HG03469 (cell line): ENCODE measurements around the gene KIAA1549.

ENCODE experiments used
- ATAC-seq: cut with Tn5 transposase; IDR thresholded peaks from one replicate; pipeline ENCODE4 v1.9.1; 2021; ENCODE audit warnings: mild to moderate bottlenecking, moderate library complexity, moderate number of reproducible peaks; ENCODE audit not compliant: unreplicated experiment

KIAA1549 gene

DNA sequence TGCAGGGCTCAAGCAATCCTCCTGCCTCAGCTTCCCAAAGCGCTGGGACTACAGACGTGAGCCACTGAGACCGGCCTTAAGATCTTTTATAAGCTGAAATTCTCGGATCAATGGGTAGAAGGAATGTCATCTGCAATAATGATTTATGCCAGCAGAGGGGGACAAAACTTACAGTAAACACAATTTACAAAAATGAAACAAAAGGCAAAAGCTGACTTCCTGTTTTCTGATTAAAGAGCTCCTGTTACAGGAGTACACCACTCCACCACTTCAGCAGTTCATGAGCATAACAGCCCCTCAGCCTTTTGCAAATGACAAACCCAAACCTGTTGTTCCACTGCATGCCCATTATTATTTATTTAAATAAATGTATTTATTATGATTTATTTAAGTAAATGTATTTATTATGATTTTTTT is 94.7 kb downstream of the KIAA1549 start:
- peak; percentile 84 for ATAC-seq

DNA sequence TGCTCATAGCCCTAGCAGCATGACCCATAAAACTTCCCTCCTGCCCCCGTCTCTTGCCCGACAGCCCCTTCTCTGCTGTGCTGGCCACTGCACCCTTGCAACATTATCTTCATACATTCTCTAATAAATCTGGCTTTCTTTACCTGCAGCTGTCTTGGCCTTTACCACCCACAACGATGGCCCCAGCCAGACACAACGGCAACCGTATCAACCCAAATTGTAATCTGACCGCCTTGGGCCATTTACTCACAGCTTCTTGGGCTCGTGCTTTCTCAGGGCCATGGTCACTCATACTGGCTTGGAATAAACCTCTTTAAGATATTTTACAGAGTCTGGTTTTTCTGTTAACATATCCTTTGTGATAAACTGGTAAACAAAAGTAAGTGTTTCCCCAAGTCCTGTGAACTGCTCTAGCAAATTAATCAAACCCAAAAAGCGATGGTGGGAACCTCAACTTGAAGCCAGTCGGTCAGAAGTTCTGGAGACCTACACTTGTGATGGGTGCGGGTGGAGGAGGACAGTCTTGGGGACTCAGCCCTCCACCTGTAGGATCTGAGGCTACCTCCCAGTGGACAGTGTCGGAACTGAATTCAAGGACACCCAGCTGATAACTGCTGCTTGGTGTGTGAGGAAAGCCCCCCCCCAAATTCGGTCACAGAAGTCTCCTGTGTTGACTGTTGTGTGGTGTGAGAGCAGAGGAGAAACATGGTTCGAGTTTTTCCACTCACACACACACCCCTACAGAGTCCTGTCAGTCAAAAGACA is 95.6 kb downstream of the KIAA1549 start:
- no peak for ATAC-seq

DNA sequence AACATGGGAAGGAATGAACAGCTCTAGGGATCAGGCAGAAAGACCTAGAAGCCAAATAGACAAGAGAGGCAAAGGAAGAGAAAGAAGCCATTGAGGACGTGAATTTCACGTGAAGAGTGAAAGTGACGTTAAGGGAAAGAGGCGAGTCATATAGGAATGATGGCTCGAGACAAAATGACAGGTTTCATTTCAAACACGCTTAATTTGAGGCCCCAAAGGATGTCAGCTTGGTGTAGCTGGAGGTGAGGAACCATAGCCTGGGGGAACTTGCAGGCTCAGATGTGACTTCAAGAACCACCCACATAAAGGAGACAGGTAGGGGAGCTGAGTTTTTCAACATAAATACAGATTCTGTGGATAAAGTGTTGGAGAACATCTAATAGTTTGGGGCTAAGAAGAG is 98.9 kb downstream of the KIAA1549 start:
- no peak for ATAC-seq

DNA sequence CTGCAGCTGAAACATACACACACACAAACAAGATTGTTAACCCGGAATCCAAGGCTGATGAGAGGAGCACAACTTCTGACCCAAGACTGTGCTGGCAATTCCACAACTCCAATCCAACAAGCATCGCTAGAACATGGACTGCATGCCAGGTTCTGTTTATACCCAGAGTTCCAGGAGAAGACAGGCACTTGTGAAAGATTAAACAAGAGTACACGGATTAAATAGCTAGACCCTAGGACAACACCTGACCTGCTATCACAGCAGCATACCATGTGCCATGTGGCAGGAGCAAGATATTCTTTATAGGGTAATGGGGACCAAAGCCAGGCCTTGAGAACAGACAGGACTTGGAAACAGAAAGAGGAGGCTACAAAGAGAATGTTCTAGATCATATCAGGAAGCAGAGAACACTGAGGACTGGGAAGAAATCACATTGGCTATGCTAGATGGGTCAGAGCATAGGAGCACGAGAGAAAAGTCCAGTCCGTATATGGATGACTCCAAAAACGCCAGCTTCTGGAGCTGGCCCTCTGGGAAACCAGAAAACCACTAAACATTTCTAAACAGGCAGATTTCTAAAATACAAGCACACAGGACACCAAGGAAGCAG is 99.5 kb downstream of the KIAA1549 start:
- no peak for ATAC-seq

DNA sequence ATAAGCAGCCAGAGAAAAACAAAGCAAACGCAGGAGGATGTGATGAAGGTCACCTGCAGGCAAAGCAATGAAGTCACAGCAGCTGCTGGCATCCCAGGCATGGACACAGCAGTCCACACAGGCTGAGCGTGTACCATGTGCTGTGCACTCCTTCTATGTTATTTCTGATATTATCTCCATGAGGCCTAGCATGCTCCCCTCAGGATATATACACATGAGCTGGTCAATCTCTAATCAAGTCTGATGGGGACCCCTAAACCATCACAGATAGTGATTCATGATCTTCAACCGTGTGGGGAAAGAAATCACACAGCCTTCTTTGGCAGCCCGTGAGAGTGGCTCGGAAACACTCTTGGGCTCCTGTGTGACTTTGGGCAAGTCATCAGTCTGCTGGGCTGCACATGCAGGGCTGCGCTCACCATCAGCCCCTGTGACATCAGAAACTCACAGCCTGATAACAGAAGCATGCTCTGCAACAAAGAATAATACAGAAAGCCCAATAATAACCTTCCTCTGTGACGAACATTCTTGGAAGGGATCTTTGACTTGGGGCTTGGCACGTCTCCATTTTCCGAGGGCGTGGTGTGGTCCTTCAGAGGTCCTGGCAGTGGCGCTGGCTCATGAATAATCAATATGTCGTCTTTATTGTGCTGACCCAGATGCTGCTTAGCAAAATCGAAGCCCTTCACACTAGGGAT is 100.2 kb downstream of the KIAA1549 start:
- no peak for ATAC-seq

DNA sequence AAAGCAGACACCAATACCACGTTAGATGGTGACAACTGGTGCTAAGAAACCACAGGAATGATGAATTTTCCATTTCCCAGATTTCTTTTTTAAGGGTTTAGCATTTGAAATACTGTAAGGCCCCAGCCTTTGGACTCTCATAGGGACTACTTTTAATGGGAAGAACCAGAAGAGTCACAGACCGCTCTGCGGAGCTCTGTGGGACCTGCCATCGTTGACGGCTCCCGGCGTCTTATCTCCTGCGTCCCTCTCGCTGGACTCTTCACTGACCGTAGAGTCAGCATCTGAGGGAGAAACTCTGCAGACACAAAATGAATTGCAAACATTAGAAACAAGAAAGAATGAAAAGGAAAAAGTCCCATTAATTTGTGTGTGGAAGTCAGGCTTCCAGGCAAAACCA is 101.8 kb downstream of the KIAA1549 start:
- ATAC-seq = no peak

DNA sequence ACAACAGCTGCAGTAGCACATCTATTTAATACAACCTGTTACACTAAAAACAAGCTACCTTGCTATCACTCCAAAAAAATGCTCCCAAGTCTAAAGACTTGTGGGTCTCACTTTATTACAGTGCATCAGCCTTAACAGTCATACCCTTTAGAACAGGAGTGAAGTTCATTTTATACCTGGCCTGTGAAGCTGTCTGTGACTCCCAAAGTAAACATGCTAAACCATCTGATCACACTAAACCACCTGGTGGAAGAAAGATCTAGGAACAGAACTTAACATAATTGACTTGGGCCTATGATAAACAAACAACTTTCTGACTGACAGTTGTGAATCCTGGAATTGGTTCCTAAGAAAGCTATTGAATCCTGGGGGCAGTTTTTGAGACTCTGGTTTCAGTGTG is 102.3 kb downstream of the KIAA1549 start:
- no peak for ATAC-seq

DNA sequence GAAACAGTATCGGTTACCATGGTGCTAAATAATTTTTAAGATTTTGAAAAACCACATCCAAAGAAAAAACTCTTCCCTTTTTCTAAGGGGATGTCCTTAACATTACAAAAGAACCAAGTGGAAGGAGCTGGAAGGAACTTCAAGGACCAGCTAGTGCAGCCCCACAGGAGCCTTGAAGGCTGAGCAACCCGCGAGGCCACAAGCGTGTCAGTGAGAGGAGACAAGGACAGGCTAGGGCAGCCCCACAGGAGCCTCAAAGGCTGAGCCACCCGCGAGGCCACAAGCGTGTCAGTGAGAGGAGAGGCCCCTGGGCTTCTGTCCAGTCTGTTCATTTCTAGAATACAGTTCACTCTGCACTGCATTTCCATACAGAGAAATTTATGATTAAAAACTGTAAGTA is 103.1 kb downstream of the KIAA1549 start:
- no peak for ATAC-seq

DNA sequence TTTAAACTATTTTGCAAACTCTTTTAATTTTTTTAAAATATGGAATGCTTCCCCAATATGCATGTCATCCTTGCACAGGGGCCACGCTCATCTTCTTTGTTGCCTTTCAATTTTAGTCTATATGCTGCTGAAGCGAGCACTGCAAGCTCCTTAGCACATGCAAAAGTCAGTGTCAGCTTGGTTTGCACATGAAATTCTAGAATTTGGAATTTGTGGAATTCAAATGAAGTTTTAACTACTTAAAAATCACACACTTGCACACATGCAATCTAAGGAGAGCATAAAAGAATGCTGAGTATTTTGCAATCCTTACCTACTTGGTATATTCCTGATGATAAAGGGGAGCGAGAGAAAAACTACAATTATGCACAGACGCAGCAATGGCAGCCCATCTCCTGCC is 104.9 kb downstream of the KIAA1549 start:
- ATAC-seq = no peak

DNA sequence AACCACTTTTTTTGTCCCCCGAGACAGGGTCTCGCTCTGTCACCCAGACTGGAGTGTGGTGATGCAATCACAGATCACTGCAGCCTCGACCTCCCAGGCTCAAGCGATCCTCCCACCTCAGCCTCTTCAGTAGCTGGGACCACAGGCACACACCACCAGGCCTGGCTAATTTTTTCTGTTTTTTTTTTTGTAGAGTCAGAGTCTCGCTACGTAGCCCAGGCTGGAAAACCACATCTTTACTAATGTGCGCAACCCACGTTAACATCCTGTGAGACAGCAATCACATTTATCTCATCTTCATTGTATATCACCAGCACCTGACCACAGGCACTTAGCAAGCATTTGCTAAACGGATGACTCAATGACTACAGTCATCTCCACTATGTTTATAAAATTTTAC is 105.4 kb downstream of the KIAA1549 start:
- no peak for ATAC-seq

DNA sequence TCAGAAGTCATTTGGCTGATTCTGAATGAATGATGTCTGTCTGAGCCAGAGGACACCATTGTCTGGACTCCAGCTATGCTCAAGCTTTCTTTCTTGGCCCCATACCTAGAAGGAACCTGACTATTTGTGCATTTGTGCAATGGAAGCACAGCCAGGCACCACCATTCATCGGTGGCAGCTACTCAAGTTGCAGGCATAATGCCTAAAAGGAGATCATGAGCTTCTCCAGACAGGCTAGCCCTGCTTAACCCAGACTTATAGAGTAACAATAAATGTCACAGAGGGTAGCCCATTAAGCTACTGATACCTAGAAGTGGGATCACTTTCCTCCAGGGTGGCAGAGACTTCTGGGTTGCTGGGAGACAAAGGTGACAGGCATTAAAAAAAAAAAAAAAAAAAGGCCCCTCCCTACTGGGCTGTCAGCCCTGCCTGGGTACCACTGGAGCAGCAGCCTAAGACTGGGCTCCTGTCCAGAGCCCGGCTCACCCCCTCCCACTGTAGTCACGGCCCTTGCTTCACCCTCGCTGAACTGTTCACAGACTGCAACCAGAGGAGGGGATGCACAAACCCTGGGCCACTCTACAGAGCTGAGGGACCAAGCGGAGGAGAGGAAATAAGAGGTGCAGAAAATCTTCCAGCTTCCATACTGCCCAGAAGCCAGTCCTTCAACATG is 107.8 kb downstream of the KIAA1549 start:
- ATAC-seq = no peak

DNA sequence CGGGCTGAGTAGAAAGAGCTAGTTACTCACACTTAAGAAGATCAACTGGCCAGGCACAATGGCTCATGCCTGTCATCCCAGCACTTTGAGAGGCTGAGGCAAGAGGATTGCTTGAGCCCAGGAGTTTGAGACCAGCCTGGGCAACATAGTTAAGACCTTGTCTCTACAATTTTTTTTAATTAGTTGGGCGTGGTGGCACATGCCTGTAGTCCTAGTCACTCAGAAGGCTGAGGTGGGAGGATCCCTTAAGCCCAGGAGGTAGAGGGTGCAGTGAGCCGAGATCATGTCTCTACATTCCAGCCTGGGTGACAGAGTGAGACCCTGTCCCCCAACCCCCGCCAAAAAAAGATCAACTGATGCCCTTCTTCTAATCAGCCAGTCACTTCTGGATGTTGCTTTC is 108.6 kb downstream of the KIAA1549 start:
- no peak for ATAC-seq

DNA sequence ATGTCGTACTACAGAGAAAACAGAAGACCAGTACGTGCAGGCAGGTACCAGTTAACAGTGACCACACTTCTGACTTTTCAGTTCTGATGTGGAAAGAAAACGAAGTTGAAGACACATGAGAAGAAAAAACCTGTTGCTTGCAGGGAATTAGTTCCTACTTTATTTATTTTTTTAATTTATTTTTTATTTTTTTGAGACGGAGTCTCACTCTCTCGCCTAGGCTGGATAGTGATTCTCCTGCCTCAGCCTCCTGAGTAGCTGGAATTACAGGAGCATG is 109.4 kb downstream of the KIAA1549 start:
- ATAC-seq = no peak

DNA sequence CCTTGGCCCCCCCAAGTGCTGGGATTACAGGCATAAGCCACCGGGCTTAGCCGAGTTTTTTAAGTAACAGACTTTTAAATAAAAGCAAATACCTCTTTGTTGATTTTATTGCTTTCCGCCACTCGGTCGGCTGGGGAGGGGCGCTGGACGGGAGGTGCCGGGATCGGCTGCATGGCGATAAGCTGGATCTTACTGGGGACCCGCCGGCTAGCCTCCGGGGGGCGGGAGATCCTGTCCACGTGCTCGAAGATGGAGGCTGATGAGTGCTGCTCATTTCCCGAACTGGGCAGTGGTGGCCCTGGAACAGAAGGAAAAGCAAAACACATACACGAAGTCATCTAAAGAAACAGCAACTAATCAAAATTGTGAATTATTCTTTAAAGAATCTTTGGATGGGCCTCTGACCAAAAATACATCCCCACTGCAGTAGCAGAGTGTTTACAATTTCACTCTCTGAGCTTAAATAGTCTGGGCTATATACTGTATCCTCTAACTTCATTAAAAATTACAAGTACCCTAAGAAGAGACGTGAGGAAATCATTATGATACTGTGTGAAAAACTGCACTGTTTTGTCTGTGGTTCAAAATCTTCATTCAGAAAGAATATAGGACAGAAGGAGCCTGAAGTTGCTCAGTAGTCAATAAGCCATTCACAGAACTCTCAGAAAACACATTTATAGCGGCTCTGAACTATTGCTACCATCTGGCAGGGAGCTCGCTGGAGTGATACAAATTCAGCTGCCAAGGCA is 110.0 kb downstream of the KIAA1549 start:
- ATAC-seq = no peak

DNA sequence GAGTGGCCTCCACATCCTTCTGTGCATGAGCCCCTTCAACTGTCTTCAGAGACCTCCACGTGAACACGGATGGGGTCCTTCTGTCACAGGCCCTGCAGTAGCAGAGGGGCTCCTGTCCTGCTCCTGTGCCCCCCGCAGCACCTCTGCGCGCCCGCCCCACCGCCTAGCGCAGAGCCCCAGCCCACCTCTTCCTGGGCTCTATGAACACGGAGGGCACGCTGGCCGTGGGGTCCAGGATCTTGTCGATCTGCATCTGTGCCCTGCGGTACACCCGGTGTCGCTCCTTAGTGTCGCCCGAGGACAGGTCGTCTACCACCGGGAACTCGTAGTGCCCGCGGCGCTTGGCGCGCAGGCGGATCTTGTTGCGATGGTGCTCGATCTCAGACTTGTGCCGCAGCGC is 111.8 kb downstream of the KIAA1549 start:
- ATAC-seq = no peak

DNA sequence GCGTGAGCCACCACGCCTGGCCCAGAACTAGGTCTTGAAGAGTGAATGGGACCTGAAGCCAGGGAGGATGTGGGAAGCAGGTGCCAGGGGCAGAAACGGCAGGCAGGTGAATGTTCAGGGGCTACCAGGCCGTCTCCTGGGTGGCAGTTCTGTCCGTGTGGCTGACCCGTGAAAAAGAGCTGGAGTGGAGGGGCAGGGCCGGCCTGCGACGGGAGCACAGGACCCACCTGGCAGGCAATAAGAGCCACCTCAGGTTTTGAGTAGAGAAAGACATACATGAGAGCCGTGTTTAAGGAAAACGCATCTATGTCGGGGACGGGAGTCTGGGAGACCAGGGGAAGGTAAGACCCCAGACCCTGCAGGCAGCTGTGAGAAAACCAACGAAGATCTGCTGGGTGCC is 112.5 kb downstream of the KIAA1549 start:
- ATAC-seq = no peak

DNA sequence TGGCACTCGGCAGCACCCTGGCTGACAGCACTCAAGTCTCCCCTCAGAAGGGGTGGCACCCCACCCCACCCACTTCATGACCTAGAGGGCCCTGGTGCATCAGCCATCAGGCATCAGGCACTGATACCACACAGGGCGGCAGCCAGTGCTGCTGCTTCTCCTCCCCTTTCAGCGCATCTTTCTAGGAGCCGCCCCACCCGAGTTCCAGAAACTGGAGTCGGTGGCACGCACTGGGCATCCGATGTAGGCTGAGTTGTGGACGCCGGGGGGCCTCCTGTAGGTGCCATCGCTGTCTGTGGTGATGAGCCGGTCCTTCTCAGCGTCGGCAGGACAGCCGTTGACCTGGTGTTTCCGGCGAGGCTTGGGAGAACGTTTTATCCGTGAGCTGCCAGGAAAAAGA is 113.4 kb downstream of the KIAA1549 start:
- no peak for ATAC-seq

DNA sequence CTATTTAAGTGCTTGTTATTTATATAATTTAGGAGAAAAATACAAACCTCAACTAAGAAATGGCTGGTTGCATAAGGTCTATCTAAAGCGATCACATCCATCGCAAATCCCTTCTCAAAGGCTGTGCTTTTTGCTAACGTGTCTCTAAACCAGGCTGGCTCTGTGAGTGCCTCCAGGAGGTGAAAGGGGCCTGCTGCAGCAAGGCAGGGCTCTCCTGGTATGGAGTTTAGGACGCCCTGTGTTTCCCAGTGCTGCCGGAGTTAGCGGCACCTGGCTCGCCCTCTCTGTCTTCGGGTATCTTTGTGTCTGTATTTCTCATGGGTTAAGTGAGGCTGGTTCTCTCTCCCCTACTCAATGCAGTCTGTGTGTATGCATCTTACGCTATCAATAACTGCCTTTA is 114.8 kb downstream of the KIAA1549 start:
- no peak for ATAC-seq

DNA sequence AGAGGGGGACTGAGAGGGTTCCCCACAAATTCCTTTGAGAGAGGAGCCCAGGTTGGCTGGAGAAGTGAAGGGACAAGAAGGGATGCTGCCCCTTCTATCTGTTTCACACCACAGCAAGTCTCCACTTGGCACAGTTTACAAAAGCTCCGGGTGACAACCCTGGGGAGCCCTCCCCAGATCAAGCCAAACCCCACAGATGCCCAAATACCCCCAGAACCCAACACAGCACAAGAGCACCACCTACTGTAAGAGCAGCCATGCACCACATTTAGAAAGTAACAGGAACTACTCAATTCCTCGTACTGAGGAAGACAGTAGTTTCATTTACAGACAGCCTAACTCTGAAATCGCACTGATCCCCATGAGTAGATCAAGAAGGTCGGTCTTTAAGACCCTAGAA is 115.3 kb downstream of the KIAA1549 start:
- ATAC-seq = no peak

DNA sequence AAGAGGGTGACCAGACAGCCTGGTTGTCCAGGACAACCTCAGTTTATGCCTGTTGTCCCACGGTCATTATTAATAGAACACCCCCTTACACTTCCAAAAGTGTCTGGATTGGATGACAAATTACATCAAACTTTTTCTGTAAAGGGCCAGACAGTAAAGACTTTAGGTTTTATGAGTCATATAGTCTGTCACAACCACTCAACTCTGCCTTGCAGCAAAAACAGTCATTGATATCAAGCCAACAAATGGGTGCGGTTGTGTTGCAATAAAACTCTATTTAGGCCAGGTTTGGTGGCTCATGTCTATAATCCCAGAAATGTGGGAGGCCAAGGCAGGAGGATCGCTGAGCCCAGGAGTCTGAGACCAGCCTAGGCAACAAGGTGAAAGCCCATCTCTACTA is 116.5 kb downstream of the KIAA1549 start:
- no peak for ATAC-seq

DNA sequence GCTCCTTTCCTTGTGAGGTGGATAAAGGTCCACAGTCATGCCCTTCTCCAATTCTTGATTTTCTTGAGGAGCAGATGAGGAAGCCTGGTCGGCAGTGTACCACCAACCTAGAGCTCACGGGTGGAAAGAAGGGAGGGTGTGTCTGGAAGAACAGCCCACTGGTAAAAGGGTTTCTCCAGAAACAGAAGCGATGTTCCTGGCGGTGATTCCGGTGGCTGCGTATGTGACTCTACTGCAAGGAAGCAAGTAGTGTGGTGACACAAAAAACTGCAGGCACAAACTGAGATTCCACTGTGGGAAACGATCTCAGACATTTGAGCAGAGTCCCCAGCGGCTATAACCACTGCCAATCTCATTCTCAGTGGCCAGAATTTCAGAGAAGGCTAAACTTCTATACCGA is 117.3 kb downstream of the KIAA1549 start:
- no peak for ATAC-seq
